ENCODE measurements around the gene MCMBP. TPM values are rescaled to one million over a fixed set of nuclear protein-coding genes. Genes with fewer than 3 reads are reported as not detected.

MCMBP gene
- total RNA-seq, 2 donors from 2014 or later: 34.8 to 59.8 TPM

- Histone ChIP-seq H3K27ac (no peak overlapping the region), H3K36me3 (no peaks in the 10 kb centered on the region), H3K9me3 (no peaks in the 10 kb centered on the region), H3K4me1 (ENCODE audit: control insufficient read depth in 1 of 2, low read depth in 2 of 2) (peaks cover 0 to 7% of the 10 kb centered on the region in 2 donors), H3K4me3 (no peak overlapping the region), H3K27me3 (replicated peaks; ENCODE audit: insufficient read depth) (no peaks in the 10 kb centered on the region)
- ATAC-seq (ENCODE audit: insufficient number of reproducible peaks, low FRiP score, low read depth): no peak
- TF ChIP-seq CTCF (IDR thresholded peaks at IDR 0.05): no peak
- no peak for DNase-seq (ENCODE audit: low spot score)
These were observed 60.0 kb downstream of the MCMBP start for GRCh38 chr10:119812684-119813083.

GRCh38 chr10:119811122-119811521 is 61.5 kb downstream of the MCMBP start:
- no peak overlapping the region for H3K27ac ChIP-seq
- H3K4me1 ChIP-seq (ENCODE audit: control insufficient read depth in 1 of 2, low read depth in 2 of 2): peaks cover 0 to 7% of the 10 kb centered on the region in 2 donors
- H3K9me3 ChIP-seq: no peaks in the 10 kb centered on the region
- ATAC-seq (ENCODE audit: insufficient number of reproducible peaks, low FRiP score, low read depth) (no peak), DNase-seq (ENCODE audit: low spot score) (no peak)
- no peak for TF ChIP-seq CTCF (IDR thresholded peaks at IDR 0.05)
- no peaks in the 10 kb centered on the region for H3K27me3 ChIP-seq (replicated peaks; ENCODE audit: insufficient read depth)
- no peaks in the 10 kb centered on the region for H3K36me3 ChIP-seq
- H3K4me3 ChIP-seq: no peak overlapping the region

GRCh38 chr10:119807960-119808697 is 64.5 kb downstream of the MCMBP start:
- no peak for ATAC-seq (ENCODE audit: insufficient number of reproducible peaks, low FRiP score, low read depth)
- Histone ChIP-seq H3K4me3 (no peak overlapping the region), H3K4me1 (ENCODE audit: control insufficient read depth in 1 of 2, low read depth in 2 of 2) (peaks cover 0 to 13% of the 10 kb centered on the region in 2 donors), H3K9me3 (no peaks in the 10 kb centered on the region), H3K27ac (no peak overlapping the region), H3K27me3 (replicated peaks; ENCODE audit: insufficient read depth) (no peaks in the 10 kb centered on the region), H3K36me3 (peaks cover 7% of the 10 kb centered on the region)
- DNase-seq (ENCODE audit: low spot score): no peak
- no peak for TF ChIP-seq CTCF (IDR thresholded peaks at IDR 0.05)

- ATAC-seq (ENCODE audit: insufficient number of reproducible peaks, low FRiP score, low read depth) (no peak), DNase-seq (ENCODE audit: low spot score) (no peak)
- no peaks in the 10 kb centered on the region for H3K9me3 ChIP-seq
- no peak for TF ChIP-seq CTCF (IDR thresholded peaks at IDR 0.05)
- no peak overlapping the region for H3K4me3 ChIP-seq
- H3K27me3 ChIP-seq (replicated peaks; ENCODE audit: insufficient read depth): no peaks in the 10 kb centered on the region
- H3K36me3 ChIP-seq: peaks cover 7% of the 10 kb centered on the region
- no peak overlapping the region for H3K27ac ChIP-seq
- peaks cover 0 to 10% of the 10 kb centered on the region in 2 donors for H3K4me1 ChIP-seq (ENCODE audit: control insufficient read depth in 1 of 2, low read depth in 2 of 2)
These were observed 66.1 kb downstream of the MCMBP start for GRCh38 chr10:119806334-119807130.

- no peak for TF ChIP-seq CTCF (IDR thresholded peaks at IDR 0.05)
- ATAC-seq (ENCODE audit: insufficient number of reproducible peaks, low FRiP score, low read depth): no peak
- H3K27me3 ChIP-seq (replicated peaks; ENCODE audit: insufficient read depth): no peaks in the 10 kb centered on the region
- H3K27ac ChIP-seq: peak overlapping the region in 1 of 2 donors; percentile 25
- H3K9me3 ChIP-seq: no peaks in the 10 kb centered on the region
- H3K36me3 ChIP-seq: peaks cover 7% of the 10 kb centered on the region
- DNase-seq (ENCODE audit: low spot score): no peak
- H3K4me1 ChIP-seq (ENCODE audit: control insufficient read depth in 1 of 2, low read depth in 2 of 2): peaks cover 0 to 10% of the 10 kb centered on the region in 2 donors
- no peak overlapping the region for H3K4me3 ChIP-seq
These were observed 66.9 kb downstream of the MCMBP start for GRCh38 chr10:119805702-119806230.

All from thoracic aorta (tissue), 2 donors.